Ishikawa (cell line): ENCODE data around the gene PRRC2B.

Experiments
- CEBPB ChIP-seq: IDR thresholded peaks from 2 replicates; pipeline ENCODE4 v1.6.1; 2012
- CREB1 ChIP-seq: IDR thresholded peaks from 2 replicates; pipeline ENCODE4 v1.6.1; 2012; ENCODE audit warnings: low read depth
- EGR1 ChIP-seq: IDR thresholded peaks from 2 replicates; pipeline ENCODE4 v1.6.1; 2012
- EP300 ChIP-seq: IDR thresholded peaks from 2 replicates; pipeline ENCODE4 v1.6.1; 2012; ENCODE audit warnings: borderline replicate concordance
- FOXM1 ChIP-seq: IDR thresholded peaks from 2 replicates; pipeline ENCODE4 v1.6.1; 2012; ENCODE audit warnings: low read depth, borderline replicate concordance
- NFIC ChIP-seq: IDR thresholded peaks from 2 replicates; pipeline ENCODE4 v1.6.1; 2012
- RAD21 ChIP-seq: IDR thresholded peaks from 2 replicates; pipeline ENCODE4 v1.6.1; 2012; ENCODE audit warnings: low read depth
- REST ChIP-seq: IDR thresholded peaks from 2 replicates; pipeline ENCODE4 v1.6.1; 2012; ENCODE audit warnings: low read depth, mild to moderate bottlenecking
- TAF1 ChIP-seq: IDR thresholded peaks from 2 replicates; pipeline ENCODE4 v1.6.1; 2012; ENCODE audit warnings: low read depth, mild to moderate bottlenecking
- TCF12 ChIP-seq: IDR thresholded peaks from 2 replicates; pipeline ENCODE4 v1.6.1; 2012; ENCODE audit warnings: low read depth
- TEAD4 ChIP-seq: IDR thresholded peaks from 2 replicates; pipeline ENCODE4 v1.6.1; 2012
- USF1 ChIP-seq: IDR thresholded peaks from 2 replicates; pipeline ENCODE4 v1.6.1; 2012
- YY1 ChIP-seq: IDR thresholded peaks from 2 replicates; pipeline ENCODE4 v1.6.1; 2012; ENCODE audit warnings: low read depth
- ZBTB7A ChIP-seq: IDR thresholded peaks from 2 replicates; pipeline ENCODE4 v1.6.1; 2012; ENCODE audit warnings: low read depth
- TF ChIP-seq, protein P1 (sequence below): IDR thresholded peaks from 2 replicates; pipeline ENCODE4 v1.6.1; 2012

Gene PRRC2B

GRCh38 chr9:131442351-131442750 is 48.5 kb downstream of the PRRC2B start:
- TF ChIP-seq RAD21 (no peak), EP300 (no peak), CEBPB (no peak), TEAD4 (no peak), CREB1 (no peak), USF1 (no peak), EGR1 (no peak), TAF1 (no peak), REST (no peak), YY1 (no peak), ZBTB7A (no peak), TCF12 (no peak), FOXM1 (no peak), NFIC (no peak)
- TF ChIP-seq, protein P1, sequence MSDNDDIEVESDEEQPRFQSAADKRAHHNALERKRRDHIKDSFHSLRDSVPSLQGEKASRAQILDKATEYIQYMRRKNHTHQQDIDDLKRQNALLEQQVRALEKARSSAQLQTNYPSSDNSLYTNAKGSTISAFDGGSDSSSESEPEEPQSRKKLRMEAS, result no peak

- TF ChIP-seq RAD21, result no peak
- no peak for TF ChIP-seq FOXM1
- TF ChIP-seq NFIC, result no peak
- TF ChIP-seq ZBTB7A, result no peak
Observed at GRCh38 chr9:131443648-131444047, 49.8 kb downstream of the PRRC2B start.

- TF ChIP-seq CEBPB (no peak), TCF12 (no peak), ZBTB7A (no peak), RAD21 (no peak), CREB1 (no peak), EP300 (no peak), USF1 (no peak), NFIC (no peak), TEAD4 (no peak), FOXM1 (no peak)
- TF ChIP-seq, protein P1, result no peak
Observed at GRCh38 chr9:131446276-131446675, 52.4 kb downstream of the PRRC2B start.

DNA sequence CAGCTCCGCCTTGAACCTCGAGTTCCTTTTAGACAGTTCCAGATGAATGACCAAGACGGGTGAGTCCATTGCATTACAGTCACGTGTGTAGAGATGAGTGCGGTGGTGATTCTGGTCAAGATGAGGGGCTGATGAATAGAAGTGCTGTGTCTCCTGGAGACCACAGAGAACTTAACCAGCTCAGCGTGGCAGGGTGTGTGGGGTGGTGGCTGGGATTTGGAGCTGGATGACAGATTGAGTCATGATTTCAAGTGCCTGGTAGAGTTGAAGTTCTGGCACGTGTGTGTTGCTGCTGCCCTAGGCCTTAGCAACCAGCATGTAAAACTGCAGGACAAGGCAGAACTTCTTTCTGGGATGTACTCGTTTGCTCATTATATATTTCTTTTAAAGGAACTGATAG is 53.3 kb downstream of the PRRC2B start:
- TF ChIP-seq EGR1, result no peak
- TF ChIP-seq TAF1, result no peak
- no peak for TF ChIP-seq CREB1
- TF ChIP-seq CEBPB, result no peak

- TF ChIP-seq TEAD4 (no peak), TCF12 (no peak), FOXM1 (no peak), TAF1 (no peak), RAD21 (no peak), NFIC (no peak), EGR1 (no peak), REST (no peak), CEBPB (no peak), YY1 (no peak), ZBTB7A (no peak), CREB1 (no peak), EP300 (no peak), USF1 (no peak)
- TF ChIP-seq, protein P1, result no peak
Observed at GRCh38 chr9:131447600-131447999, 53.7 kb downstream of the PRRC2B start.

DNA sequence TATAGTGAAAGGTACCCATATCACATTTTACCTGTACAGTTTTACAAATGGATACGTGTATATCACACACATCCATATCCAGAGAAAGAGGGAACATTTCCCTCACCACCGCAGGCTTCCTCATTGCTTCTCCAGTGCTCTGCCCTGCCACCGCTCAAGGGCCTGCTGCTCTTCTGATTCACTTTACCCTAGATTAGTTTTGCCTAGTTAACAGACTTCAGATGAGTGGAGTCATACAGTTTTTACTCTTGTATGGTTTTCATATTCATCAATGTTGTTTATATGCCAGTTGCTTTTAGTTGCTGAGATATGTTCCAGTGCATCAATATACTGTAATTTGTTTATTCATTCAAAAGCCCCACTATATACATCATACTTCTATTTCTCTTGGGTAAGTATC is 54.9 kb downstream of the PRRC2B start:
- TF ChIP-seq, protein P1, result no peak
- no peak for TF ChIP-seq YY1
- TF ChIP-seq ZBTB7A, result no peak
- TF ChIP-seq TEAD4, result no peak
- TF ChIP-seq USF1, result no peak
- no peak for TF ChIP-seq CEBPB
- no peak for TF ChIP-seq EGR1
- no peak for TF ChIP-seq REST
- TF ChIP-seq FOXM1, result no peak
- TF ChIP-seq CREB1, result no peak
- TF ChIP-seq EP300, result no peak
- no peak for TF ChIP-seq RAD21
